Transverse colon (tissue), 4 donors: ENCODE data around the gene SLC16A4. TPM values are rescaled to one million over a fixed set of nuclear protein-coding genes. Genes with fewer than 3 reads are reported as not detected.

ENCODE experiments used
- DNase-seq: peaks from one replicate; pipeline ENCODE4 v3.0.0-alpha.2; 2019
- H3K27ac ChIP-seq, 4 donors: fragments of 200-600 bp; sonication (generic); 2 replicates each; pipeline ENCODE4 v1.5.1; 2016 to 2018; ENCODE audit warnings: inconsistent platforms in 4 of 4
- H3K27me3 ChIP-seq: fragments of 200-600 bp; sonication (generic); 2 replicates; pipeline ENCODE4 v1.5.1; 2017; ENCODE audit warnings: inconsistent platforms
- H3K36me3 ChIP-seq, 4 donors: fragments of 200-600 bp; sonication (generic); 2 replicates each; pipeline ENCODE4 v1.5.1; 2017 to 2019; ENCODE audit warnings: inconsistent platforms in 4 of 4
- H3K4me1 ChIP-seq, 4 donors: fragments of 200-600 bp; sonication (generic); 2 replicates each; pipeline ENCODE4 v1.5.1; 2017 to 2020; ENCODE audit warnings: inconsistent platforms in 4 of 4
- H3K4me3 ChIP-seq, 4 donors: fragments of 200-600 bp; sonication (generic); 1 replicate in 1 of 4; 2 replicates in 3 of 4; pipeline versions ENCODE4 v1.5.1 to v1.6.1; 2017 to 2019; ENCODE audit warnings: inconsistent platforms in 4 of 4
- H3K9me3 ChIP-seq, 2 donors: fragments of 200-600 bp; sonication (generic); 2 replicates each; pipeline ENCODE4 v1.5.1; 2017 to 2019; ENCODE audit warnings: inconsistent platforms in 2 of 2
- EP300 ChIP-seq: sonication (generic); formaldehyde crosslinking; IDR thresholded peaks from one replicate; pipeline ENCODE4 v1.6.1; 2017; ENCODE audit warnings: antibody characterized with exemption, low read depth
- POLR2A ChIP-seq: fragments of 450-650 bp; IDR thresholded peaks from one replicate; pipeline ENCODE4 v1.6.1; 2016; ENCODE audit warnings: antibody characterized with exemption, mild to moderate bottlenecking, moderate library complexity
- POLR2AphosphoS5 ChIP-seq, 3 donors: sonication (generic); formaldehyde crosslinking; IDR thresholded peaks; one replicate each; pipeline ENCODE4 v1.6.1; 2016; ENCODE audit warnings: antibody characterized with exemption in 3 of 3
- WGBS, 2 donors: methylation state at CpG; one replicate each; pipeline ENCODE4 v1.1.5; 2018; ENCODE audit warnings: low coverage in 1 of 2; 5-methylcytosine and 5-hydroxymethylcytosine counted together
- in situ Hi-C, 4 donors: fragments of 200-750 bp; cut with MboI; loops; one replicate each; pipeline versions ENCODE4 v1.15.0 to v1.15.1; 2017; ENCODE audit warnings: low sequenced_read_pairs in 3 of 4, low pct_ligation_motif_present in 1 of 4, low pct_unique_long_range_greater_than_20kb in 1 of 4
- intact Hi-C: fragments of 100-400 bp; cut with DNase I; formaldehyde crosslinking; loops from one replicate; pipeline ENCODE4 v1.15.1; 2023; ENCODE audit warnings: low total_unique reads
- total RNA-seq, 4 donors: library from RNA; depleted of rRNA; stranded (reverse); fragments of >200 nt; gene quantifications; one replicate each; pipeline ENCODE4 v1.1.0, GENCODE V29; 2016
- TF ChIP-seq, protein P1 (sequence below), 5 experiments: fragments of 200-600 bp in 3 of 5; fragments of 450-650 bp in 2 of 5; sonication (generic) in 3 of 5; IDR thresholded peaks; 1 replicate in 2 of 5; 2 replicates in 3 of 5; pipeline ENCODE4 v1.5.1; 2016 to 2017; ENCODE audit warnings: antibody characterized with exemption in 5 of 5, inconsistent platforms in 3 of 5, mild to moderate bottlenecking in 2 of 5, moderate library complexity in 1 of 5

Gene SLC16A4
- total RNA-seq, 4 donors from 2014 or later: 1.4 to 3.7 (median 3.2) TPM; not detected in 1

DNA sequence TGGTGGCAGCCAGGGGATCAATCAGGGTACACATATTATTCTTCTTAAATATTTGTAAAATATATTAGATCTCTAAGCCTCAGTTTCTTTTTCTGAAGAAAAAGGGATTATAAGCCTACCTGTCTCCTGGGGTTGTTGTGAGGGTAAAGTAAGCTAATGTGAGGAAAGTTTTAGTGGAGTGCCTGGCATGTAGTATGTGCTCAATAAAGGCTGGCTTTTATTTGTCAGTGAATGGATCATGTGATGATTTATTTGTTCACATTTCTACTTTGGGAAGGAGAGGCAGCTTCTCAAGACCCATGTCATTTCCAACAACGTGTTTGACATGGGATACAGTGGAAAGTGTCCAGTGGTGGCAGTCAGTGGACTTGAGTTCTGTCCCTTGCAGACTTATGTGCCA, 64.0 kb downstream of the SLC16A4 start:
- in situ Hi-C loops: loop anchor here in 1 of 4 donors (25.0 kb wide), 1 partner anchor 290 kb away; the partner anchor contains the start of gene STRIP1
- no peaks in the 10 kb centered on the region for H3K27me3 ChIP-seq
- intact Hi-C loops: no loop called here
- H3K9me3 ChIP-seq: no peaks in the 10 kb centered on the region
- DNase-seq: no peak
- H3K4me3 ChIP-seq: no peak overlapping the region
- no peaks in the 10 kb centered on the region for H3K4me1 ChIP-seq
- no peak overlapping the region for H3K27ac ChIP-seq
- H3K36me3 ChIP-seq: no peaks in the 10 kb centered on the region
- 78% methylated on average over 1 of the region's 1 CpG; no CpG with 5 or more reads in 1 of the 2 donors for WGBS, 2 donors
- TF ChIP-seq EP300: no peak
- TF ChIP-seq POLR2AphosphoS5 (IDR thresholded peaks at IDR 0.05): no peak
- no peak for TF ChIP-seq POLR2A
- TF ChIP-seq, protein P1, sequence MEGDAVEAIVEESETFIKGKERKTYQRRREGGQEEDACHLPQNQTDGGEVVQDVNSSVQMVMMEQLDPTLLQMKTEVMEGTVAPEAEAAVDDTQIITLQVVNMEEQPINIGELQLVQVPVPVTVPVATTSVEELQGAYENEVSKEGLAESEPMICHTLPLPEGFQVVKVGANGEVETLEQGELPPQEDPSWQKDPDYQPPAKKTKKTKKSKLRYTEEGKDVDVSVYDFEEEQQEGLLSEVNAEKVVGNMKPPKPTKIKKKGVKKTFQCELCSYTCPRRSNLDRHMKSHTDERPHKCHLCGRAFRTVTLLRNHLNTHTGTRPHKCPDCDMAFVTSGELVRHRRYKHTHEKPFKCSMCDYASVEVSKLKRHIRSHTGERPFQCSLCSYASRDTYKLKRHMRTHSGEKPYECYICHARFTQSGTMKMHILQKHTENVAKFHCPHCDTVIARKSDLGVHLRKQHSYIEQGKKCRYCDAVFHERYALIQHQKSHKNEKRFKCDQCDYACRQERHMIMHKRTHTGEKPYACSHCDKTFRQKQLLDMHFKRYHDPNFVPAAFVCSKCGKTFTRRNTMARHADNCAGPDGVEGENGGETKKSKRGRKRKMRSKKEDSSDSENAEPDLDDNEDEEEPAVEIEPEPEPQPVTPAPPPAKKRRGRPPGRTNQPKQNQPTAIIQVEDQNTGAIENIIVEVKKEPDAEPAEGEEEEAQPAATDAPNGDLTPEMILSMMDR (IDR thresholded peaks at IDR 0.05): no peak

DNA sequence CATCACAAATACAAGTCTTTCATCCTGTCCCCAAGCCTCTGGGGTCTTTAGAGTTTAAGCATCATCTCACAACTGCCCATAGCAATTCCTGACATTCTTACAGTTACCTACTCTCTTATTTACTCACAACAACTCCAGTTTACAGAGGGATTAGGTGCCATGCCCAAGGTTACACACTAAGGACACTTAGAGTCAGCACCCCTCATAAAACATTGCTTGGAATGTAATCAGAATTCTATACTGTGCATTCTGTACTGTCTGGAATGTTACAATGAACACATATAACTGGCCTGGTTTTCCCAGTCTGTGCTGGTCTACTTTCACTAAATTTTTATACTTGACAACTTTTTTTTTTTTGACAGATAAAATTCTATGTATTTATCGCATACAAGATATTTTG, 66.2 kb downstream of the SLC16A4 start:
- H3K4me1 ChIP-seq: peaks cover 0 to 8% (median 3%) of the 10 kb centered on the region in 4 donors
- no peaks in the 10 kb centered on the region for H3K9me3 ChIP-seq
- TF ChIP-seq, protein P1 (IDR thresholded peaks at IDR 0.05): no peak
- TF ChIP-seq EP300: no peak
- TF ChIP-seq POLR2AphosphoS5 (IDR thresholded peaks at IDR 0.05): no peak
- TF ChIP-seq POLR2A: no peak
- no peak for DNase-seq
- WGBS, 2 donors: 95 to 100% methylated on average over 1 of the region's 1 CpG
- intact Hi-C loops: no loop called here
- no peaks in the 10 kb centered on the region for H3K27me3 ChIP-seq
- H3K27ac ChIP-seq: no peak overlapping the region
- in situ Hi-C loops: loop anchor here in 3 of 4 donors (5.0 to 25.0 kb wide), 3 partner anchors 122 to 287 kb away; partner anchors contain the start of genes PROK1 (in 1 of the 3) and STRIP1 (in 1 of the 3)
- no peak overlapping the region for H3K4me3 ChIP-seq
- no peaks in the 10 kb centered on the region for H3K36me3 ChIP-seq

DNA sequence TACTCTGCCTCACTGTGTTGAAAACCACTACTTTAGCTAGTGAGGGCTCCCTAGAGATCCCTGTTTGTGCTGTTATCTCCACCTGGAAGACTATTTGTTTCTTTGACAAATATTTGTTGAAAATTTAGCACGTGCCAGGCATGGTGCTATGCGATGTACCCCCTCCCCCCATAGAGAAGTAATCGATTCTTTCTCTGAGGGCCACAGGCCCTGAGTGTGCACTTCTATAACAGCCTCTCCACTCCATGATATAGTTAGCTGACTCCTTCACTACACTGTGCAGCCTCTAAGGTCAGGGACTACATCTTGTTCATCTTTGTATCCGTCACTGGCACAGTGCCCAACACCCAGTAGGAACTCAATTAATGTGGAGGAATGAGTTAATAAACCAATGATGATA, 69.0 kb downstream of the SLC16A4 start:
- H3K4me1 ChIP-seq: peaks cover 0 to 8% (median 3%) of the 10 kb centered on the region in 4 donors
- intact Hi-C loops: no loop called here
- no peaks in the 10 kb centered on the region for H3K36me3 ChIP-seq
- in situ Hi-C loops: loop anchor here in 2 of 4 donors (5.0 to 25.0 kb wide), 2 partner anchors 120 to 140 kb away; partner anchors contain the start of gene PROK1 (in 1 of the 2)
- no peak overlapping the region for H3K4me3 ChIP-seq
- WGBS, 2 donors: 69% methylated on average over 4 of the region's 4 CpGs; no CpG with 5 or more reads in 1 of the 2 donors
- H3K27me3 ChIP-seq: no peaks in the 10 kb centered on the region
- TF ChIP-seq, protein P1 (IDR thresholded peaks at IDR 0.05): no peak
- TF ChIP-seq POLR2A (no peak), EP300 (no peak), POLR2AphosphoS5 (IDR thresholded peaks at IDR 0.05) (no peak)
- DNase-seq: no peak
- H3K27ac ChIP-seq: no peak overlapping the region
- H3K9me3 ChIP-seq: no peaks in the 10 kb centered on the region

DNA sequence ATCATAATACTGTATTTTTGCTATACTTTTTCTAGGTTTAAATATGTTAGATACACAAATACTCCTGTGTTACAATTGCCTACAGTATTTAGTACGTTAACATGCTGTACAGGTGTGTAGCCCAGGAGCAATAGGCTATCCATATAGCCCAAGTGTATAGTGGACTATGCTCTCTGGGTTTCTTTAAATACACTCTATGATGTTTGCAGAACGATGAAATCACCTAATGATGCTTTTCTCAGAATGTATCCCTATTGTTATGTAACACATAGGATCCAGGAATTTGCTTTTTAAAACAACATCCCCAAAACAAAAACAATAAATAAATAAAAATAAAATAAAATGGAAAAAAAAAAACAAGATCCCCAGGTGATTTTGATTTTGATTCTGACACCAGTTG, 69.8 kb downstream of the SLC16A4 start:
- intact Hi-C loops (no loop called here), in situ Hi-C loops (loop anchor here in 2 of 4 donors (5.0 to 25.0 kb wide), 2 partner anchors 119 to 141 kb away; partner anchors contain the start of gene PROK1 (in 1 of the 2))
- 47 to 58% methylated on average over 2 of the region's 2 CpGs for WGBS, 2 donors
- no peak for DNase-seq
- H3K27me3 ChIP-seq: no peaks in the 10 kb centered on the region
- H3K4me3 ChIP-seq: no peak overlapping the region
- peaks cover 0 to 8% (median 3%) of the 10 kb centered on the region in 4 donors for H3K4me1 ChIP-seq
- H3K9me3 ChIP-seq: no peaks in the 10 kb centered on the region
- TF ChIP-seq POLR2A: no peak
- no peak for TF ChIP-seq POLR2AphosphoS5 (IDR thresholded peaks at IDR 0.05)
- TF ChIP-seq EP300: no peak
- H3K27ac ChIP-seq: no peak overlapping the region
- H3K36me3 ChIP-seq: no peaks in the 10 kb centered on the region

DNA sequence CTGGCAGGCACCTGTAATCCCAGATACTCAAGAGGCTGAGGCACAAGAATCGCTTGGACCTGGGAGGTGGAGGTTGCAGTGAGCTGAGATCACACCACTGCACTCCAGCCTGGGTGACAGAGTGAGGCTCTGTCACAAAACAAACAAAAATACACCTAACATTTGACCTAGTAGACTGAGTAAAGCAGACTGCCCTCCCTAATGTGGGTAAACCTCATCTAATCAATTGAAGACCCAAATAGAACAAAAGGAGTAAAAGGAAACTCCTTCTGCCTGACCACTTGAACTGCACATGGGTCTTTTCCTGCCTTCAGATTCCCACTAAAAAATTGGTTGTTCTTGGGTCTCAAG, 70.7 kb downstream of the SLC16A4 start:
- H3K9me3 ChIP-seq: no peaks in the 10 kb centered on the region
- in situ Hi-C loops (loop anchor here in 2 of 4 donors (5.0 to 25.0 kb wide), 2 partner anchors 118 to 142 kb away; partner anchors contain the start of gene PROK1 (in 1 of the 2)), intact Hi-C loops (loop anchor here (1.0 kb wide), 1 partner anchor 47 kb away; no protein-coding TSS in a partner anchor)
- no peaks in the 10 kb centered on the region for H3K27me3 ChIP-seq
- DNase-seq: no peak
- H3K27ac ChIP-seq: no peak overlapping the region
- TF ChIP-seq POLR2A: no peak
- TF ChIP-seq POLR2AphosphoS5 (IDR thresholded peaks at IDR 0.05): no peak
- TF ChIP-seq, protein P1 (IDR thresholded peaks at IDR 0.05): no peak
- no peak for TF ChIP-seq EP300
- WGBS, 2 donors: 100% methylated on average over 1 of the region's 1 CpG; no CpG with 5 or more reads in 1 of the 2 donors
- peaks cover 0 to 8% (median 3%) of the 10 kb centered on the region in 4 donors for H3K4me1 ChIP-seq
- no peak overlapping the region for H3K4me3 ChIP-seq
- H3K36me3 ChIP-seq: no peaks in the 10 kb centered on the region
